Ovary (tissue), 10 donors: ENCODE results near the gene TEX19. TPM values are rescaled to one million over a fixed set of nuclear protein-coding genes. Genes with fewer than 3 reads are reported as not detected.

Experiments used
- DNase-seq, 5 donors: peaks; one replicate each; pipeline ENCODE4 v3.0.0-alpha.2; 2019 to 2020
- H3K27ac ChIP-seq, 2 donors: fragments of 200-600 bp; one replicate each; pipeline versions ENCODE4 v1.5.1 to v1.8.0; 2019 to 2022
- H3K27me3 ChIP-seq: fragments of 200-600 bp; one replicate; pipeline ENCODE4 v1.8.0; 2022
- H3K36me3 ChIP-seq: fragments of 200-600 bp; sonication (generic); one replicate; pipeline ENCODE4 v1.5.1; 2019
- H3K4me1 ChIP-seq: one replicate; pipeline ENCODE4 v1.8.1; 2013; ENCODE audit warnings: mild to moderate bottlenecking, moderate library complexity; ENCODE audit not compliant: insufficient read depth
- H3K4me3 ChIP-seq: fragments of 200-600 bp; sonication (generic); one replicate; pipeline ENCODE4 v1.5.1; 2017
- H3K9me3 ChIP-seq, 2 donors: fragments of 200-600 bp in 1 of 2; sonication (generic) in 1 of 2; one replicate each; pipeline versions ENCODE4 v1.5.1 to v1.8.1; 2013 to 2019; ENCODE audit warnings: mild to moderate bottlenecking in 1 of 2, moderate library complexity in 1 of 2
- EP300 ChIP-seq: sonication (generic); formaldehyde crosslinking; IDR thresholded peaks from one replicate; pipeline ENCODE4 v1.6.1; 2017; ENCODE audit warnings: antibody characterized with exemption
- POLR2A ChIP-seq: fragments of 450-650 bp; IDR thresholded peaks from one replicate; pipeline ENCODE4 v1.6.1; 2017; ENCODE audit warnings: antibody characterized with exemption, mild to moderate bottlenecking, moderate library complexity
- WGBS, 3 donors: extraction: QIAGEN DNeasy Blood & Tissue Kit in 1 of 3; methylation state at CpG; one replicate each; pipeline versions ENCODE4 v1.1.5 to v1.1.7; 2013 to 2017; 5-methylcytosine and 5-hydroxymethylcytosine counted together
- intact Hi-C, 4 donors: fragments of 100-400 bp; cut with DNase I; formaldehyde crosslinking; loops; one replicate each; pipeline versions ENCODE4 v1.11.0 to v1.15.1; 2022 to 2023
- long read RNA-seq, 3 donors: library from polyadenylated mRNA in 2 of 3; unstranded in 2 of 3; transcript quantifications; one replicate each; pipeline ENCODE4 v2.0.0 and lab custom pipeline, GENCODE V29; 2021 to 2026
- polyA plus RNA-seq, 2 donors: library from polyadenylated mRNA; stranded (reverse); fragments of 200-250 nt in 1 of 2; fragments of 350-450 nt in 1 of 2; fragmentation: Illumina TruSeq in 1 of 2; extraction: RNeasy Lipid Tissue Mini Kit (QIAGEN cat#74804) in 1 of 2; gene quantifications; one replicate each; pipeline ENCODE4 v1.2.3, GENCODE V29; 2013 to 2014
- total RNA-seq, 7 donors: library from RNA; depleted of rRNA in 2 of 7; stranded (reverse); fragments of >200 nt in 2 of 7; fragmentation: NEBNext Ultra II Directional in 3 of 7; extraction: Animal tissue kit (Norgen Biotek cat#: 25700) in 3 of 7; gene quantifications; one replicate each; pipeline versions ENCODE4 v1.1.0 to v1.2.4, GENCODE V29; 2016 to 2023
- TF ChIP-seq, protein P1 (sequence below), 3 donors: fragments of 450-650 bp in 2 of 3; fragments of 200-600 bp in 1 of 3; IDR thresholded peaks; one replicate each; pipeline versions ENCODE4 v1.5.1 to v1.8.0; 2016 to 2022; ENCODE audit warnings: antibody characterized with exemption in 3 of 3, mild to moderate bottlenecking in 1 of 3
- donor health status: DM: no; HTN: no; CAD: no; lungs with moderate emphysema.
- donor health status: DM: no; HTN: no; CAD: no.
- donor health status: Bipolar disorder and iron deficiency.
- donor health status: DM: yes; HTN: yes; CAD: no.
- donor health status: DM: no; HTN: no; CAD: no.
- donor health status: DM: yes; HTN: yes; CAD: no.

The TEX19 gene, protein sequence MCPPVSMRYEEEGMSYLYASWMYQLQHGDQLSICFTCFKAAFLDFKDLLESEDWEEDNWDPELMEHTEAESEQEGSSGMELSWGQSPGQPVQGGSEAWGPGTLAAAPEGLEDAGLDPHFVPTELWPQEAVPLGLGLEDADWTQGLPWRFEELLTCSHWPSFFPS
- not detected for total RNA-seq
- not detected for polyA plus RNA-seq
- long read RNA-seq, donor 1: 0 reads
- long read RNA-seq, donor 2, transcript TEX19-201 (2 exons, 1,936 nt): major isoform, 8 of 30 reads
- long read RNA-seq, donor 2, partial matches to known transcripts: 22 of 30 reads
- long read RNA-seq, donor 2, other reads (novel, unspliced or antisense): 0 of 30 reads
- long read RNA-seq, donor 3: 0 reads

DNA sequence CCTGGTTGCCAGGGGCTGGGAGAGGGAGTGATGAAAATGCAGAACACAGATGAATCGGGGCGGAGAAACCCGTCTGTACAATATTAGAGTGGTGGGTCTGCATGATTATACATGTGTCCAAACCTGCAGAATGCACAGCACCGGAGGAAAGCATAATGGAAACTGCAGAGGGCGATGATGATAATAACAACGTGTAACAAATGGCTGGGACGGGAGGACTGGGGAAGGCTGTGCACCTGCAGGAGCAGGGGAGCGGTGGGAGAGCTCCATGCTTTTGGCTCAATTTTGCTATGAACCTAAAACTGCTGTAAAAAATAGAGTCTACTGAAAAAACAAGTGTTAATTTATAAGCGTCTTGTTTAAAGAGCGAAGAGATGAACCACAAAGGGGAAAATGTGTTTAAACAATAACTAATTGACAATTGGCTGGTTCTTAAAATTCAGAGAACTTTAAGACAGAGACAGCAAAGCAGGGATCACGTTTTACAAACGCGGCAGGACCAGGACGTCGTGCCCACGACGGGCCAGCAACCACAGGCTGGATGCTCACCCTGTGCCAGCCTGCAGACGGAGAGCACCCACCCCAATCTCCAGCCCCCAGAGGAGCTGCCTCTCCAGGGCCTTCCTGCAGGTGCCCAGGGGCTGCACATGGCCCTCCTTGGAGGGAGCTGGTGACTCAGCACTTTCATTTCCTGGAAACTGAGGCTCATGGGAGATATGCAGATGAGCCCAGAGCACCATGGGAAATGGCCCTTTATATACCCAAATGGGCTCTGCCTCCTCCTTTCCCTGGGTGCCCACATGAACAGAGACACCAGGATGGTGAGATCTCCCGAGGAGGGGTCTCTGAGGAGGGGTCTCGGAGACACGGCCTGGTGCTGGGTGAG is at the start of gene TEX19:
Gene TEX19, plus strand, starts transcription at position 783 of the 886 bp plus-strand sequence. CDS start 2,904 bp downstream, outside the sequence.
- Histone ChIP-seq H3K27me3 (no peaks in the 10 kb centered on the region), H3K4me3 (no peak within 1 kb of the TSS), H3K36me3 (no peaks in the 10 kb centered on the region), H3K4me1 (no peaks in the 10 kb centered on the region), H3K9me3 (no peaks in the 10 kb centered on the region), H3K27ac (no peak within 1 kb of the TSS)
- no peak for DNase-seq
- intact Hi-C loops: loop anchor here in 3 of 4 donors (10.0 kb wide), 4 partner anchors 56 to 416 kb away; partner anchors contain the start of genes HEXD (in 1 of the 3) and OGFOD3 (in 1 of the 3)
- no peak for TF ChIP-seq POLR2A
- TF ChIP-seq, protein P1, sequence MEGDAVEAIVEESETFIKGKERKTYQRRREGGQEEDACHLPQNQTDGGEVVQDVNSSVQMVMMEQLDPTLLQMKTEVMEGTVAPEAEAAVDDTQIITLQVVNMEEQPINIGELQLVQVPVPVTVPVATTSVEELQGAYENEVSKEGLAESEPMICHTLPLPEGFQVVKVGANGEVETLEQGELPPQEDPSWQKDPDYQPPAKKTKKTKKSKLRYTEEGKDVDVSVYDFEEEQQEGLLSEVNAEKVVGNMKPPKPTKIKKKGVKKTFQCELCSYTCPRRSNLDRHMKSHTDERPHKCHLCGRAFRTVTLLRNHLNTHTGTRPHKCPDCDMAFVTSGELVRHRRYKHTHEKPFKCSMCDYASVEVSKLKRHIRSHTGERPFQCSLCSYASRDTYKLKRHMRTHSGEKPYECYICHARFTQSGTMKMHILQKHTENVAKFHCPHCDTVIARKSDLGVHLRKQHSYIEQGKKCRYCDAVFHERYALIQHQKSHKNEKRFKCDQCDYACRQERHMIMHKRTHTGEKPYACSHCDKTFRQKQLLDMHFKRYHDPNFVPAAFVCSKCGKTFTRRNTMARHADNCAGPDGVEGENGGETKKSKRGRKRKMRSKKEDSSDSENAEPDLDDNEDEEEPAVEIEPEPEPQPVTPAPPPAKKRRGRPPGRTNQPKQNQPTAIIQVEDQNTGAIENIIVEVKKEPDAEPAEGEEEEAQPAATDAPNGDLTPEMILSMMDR (IDR thresholded peaks at IDR 0.05): no peak
- no peak for TF ChIP-seq EP300
- WGBS, 3 donors: 47 to 56% (median 52%) methylated on average over 21 of the region's 21 CpGs

DNA sequence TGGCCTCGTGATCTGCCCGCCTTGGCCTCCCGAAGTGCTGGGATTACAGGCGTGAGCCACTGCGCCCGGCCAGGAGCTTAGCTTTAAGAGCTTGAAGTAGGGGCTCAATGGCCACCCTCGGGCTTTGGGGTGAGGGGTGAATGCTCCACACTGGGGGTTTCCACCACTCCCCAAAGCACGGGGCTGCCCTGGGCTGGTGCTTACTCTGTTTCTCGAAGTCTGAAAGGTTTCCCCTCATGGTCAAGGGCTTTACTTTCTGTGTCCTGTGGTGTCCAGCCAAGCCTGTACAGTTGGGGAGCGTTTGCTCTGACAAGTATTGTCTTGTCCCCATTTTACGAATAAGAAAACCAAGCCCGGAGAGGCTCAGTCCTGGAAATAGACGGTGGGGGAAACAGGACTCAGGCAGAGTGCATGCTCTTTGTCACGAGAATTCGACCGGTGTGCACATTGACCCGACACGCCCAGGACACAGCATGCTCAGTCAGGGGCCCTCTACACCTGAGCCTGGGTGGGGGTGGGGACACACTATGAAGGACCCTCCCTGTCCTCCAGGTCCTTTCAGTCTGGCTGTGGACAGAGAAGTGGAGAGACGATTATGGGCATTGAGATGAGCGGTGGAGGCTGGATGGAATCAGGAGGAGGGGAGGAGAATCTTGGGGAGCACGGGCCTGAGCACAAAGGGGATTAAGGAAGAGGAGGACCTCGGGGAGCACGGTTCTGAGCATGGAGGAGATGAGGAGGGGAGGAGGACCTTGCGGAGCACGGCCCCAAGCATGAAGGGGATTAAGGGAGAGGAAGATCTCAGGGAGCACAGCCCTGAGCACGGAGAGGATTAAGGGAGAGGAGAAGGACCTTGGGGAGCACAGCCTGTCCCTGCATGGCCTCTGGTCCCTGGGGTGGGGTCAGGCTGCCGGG is 49.1 kb upstream of the TEX19 start:
- TF ChIP-seq EP300 (no peak), POLR2A (no peak)
- TF ChIP-seq, protein P1 (IDR thresholded peaks at IDR 0.05): no peak
- H3K27ac ChIP-seq: no peak overlapping the region
- WGBS, 3 donors: 81 to 87% (median 86%) methylated on average over 27 of the region's 27 CpGs
- H3K27me3 ChIP-seq: no peaks in the 10 kb centered on the region
- intact Hi-C loops: no loop called here
- no peak for DNase-seq
- H3K4me1 ChIP-seq: peaks cover 2% of the 10 kb centered on the region
- no peaks in the 10 kb centered on the region for H3K36me3 ChIP-seq
- H3K4me3 ChIP-seq: no peak overlapping the region
- no peaks in the 10 kb centered on the region for H3K9me3 ChIP-seq

DNA sequence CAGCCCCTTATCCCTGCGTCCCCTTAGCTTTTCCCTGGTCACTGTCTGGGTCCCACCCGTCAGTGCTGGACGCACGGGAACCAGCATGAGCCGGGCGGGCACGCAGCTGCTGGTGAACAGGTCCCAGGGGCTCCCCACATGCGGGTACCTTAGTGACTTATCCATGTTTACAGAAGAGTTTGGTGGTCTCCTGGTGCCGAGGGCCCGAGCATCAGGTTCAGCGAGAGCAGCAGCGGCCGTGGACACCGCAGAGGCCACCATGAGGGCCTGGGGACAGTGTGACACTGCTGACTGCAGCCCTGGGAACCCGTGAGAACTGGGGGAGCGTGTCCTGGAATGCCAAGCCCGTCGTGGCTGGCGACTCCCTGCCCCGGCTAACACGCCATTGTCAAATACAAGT is 48.2 kb upstream of the TEX19 start:
- intact Hi-C loops: no loop called here
- Histone ChIP-seq H3K27ac (no peak overlapping the region), H3K4me1 (peaks cover 3% of the 10 kb centered on the region), H3K27me3 (no peaks in the 10 kb centered on the region), H3K9me3 (no peaks in the 10 kb centered on the region), H3K36me3 (no peaks in the 10 kb centered on the region), H3K4me3 (no peak overlapping the region)
- WGBS, 3 donors: 80 to 87% (median 84%) methylated on average over 21 of the region's 21 CpGs
- TF ChIP-seq, protein P1 (IDR thresholded peaks at IDR 0.05): no peak
- no peak for TF ChIP-seq EP300
- TF ChIP-seq POLR2A: no peak
- no peak for DNase-seq

DNA sequence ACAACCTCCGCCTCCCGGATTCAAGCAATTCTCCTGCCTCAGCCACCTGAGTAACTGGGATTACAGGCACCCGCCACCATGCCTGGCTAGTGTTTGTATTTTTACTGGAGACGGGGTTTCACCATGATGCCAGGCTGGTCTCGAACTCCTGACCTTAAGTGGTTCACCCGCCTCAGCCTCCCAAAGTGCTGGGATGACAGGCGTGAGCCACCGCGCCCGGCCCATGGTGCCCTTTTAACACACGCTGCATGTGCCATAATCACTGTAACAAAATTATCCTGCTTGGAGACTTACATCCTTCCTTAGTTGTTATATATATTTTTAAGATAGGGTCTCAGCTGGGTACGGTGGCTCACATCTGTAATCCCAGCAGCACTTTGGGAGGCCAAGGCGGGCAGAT is 47.1 kb upstream of the TEX19 start:
- no peak for DNase-seq
- peaks cover 3% of the 10 kb centered on the region for H3K4me1 ChIP-seq
- 90 to 95% (median 90%) methylated on average over 13 of the region's 13 CpGs for WGBS, 3 donors
- H3K27ac ChIP-seq: no peak overlapping the region
- intact Hi-C loops: no loop called here
- H3K9me3 ChIP-seq: no peaks in the 10 kb centered on the region
- no peaks in the 10 kb centered on the region for H3K36me3 ChIP-seq
- TF ChIP-seq EP300: no peak
- TF ChIP-seq POLR2A: no peak
- TF ChIP-seq, protein P1 (IDR thresholded peaks at IDR 0.05): no peak
- H3K4me3 ChIP-seq: no peak overlapping the region
- H3K27me3 ChIP-seq: no peaks in the 10 kb centered on the region
